ENCODE measurements around the gene MIGA1. TPM values are rescaled to one million over a fixed set of nuclear protein-coding genes. Genes with fewer than 3 reads are reported as not detected.
"Not testable (repeated sequence)": the region's sequence is repeated elsewhere in the genome, so short reads cannot be mapped to it uniquely, and the experiment has no call there.

MIGA1 gene, protein sequence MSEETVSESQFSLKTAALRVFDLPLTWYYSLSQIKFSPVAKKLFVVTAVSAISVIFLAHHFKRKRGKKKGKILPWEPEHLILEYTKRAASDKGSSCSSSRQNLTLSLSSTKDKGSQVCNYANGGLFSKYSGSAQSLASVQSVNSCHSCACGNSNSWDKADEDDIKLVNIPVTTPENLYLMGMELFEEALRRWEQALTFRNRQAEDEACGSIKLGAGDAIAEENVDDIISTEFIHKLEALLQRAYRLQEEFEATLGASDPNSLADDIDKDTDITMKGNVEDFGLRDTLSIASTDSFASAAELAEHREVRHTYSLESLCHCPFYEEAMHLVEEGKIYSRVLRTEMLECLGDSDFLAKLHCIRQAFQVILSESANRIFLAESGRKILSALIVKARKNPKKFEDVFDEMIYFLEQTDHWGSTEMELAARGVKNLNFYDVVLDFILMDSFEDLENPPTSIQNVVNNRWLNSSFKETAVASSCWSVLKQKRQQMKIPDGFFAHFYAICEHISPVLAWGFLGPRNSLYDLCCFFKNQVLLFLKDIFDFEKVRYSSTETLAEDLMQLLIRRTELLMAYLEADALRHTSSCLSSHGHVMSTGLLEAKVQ
- total RNA-seq (2012; rRNA removed), result 15.5 and 19.3 TPM in 2 replicates

DNA sequence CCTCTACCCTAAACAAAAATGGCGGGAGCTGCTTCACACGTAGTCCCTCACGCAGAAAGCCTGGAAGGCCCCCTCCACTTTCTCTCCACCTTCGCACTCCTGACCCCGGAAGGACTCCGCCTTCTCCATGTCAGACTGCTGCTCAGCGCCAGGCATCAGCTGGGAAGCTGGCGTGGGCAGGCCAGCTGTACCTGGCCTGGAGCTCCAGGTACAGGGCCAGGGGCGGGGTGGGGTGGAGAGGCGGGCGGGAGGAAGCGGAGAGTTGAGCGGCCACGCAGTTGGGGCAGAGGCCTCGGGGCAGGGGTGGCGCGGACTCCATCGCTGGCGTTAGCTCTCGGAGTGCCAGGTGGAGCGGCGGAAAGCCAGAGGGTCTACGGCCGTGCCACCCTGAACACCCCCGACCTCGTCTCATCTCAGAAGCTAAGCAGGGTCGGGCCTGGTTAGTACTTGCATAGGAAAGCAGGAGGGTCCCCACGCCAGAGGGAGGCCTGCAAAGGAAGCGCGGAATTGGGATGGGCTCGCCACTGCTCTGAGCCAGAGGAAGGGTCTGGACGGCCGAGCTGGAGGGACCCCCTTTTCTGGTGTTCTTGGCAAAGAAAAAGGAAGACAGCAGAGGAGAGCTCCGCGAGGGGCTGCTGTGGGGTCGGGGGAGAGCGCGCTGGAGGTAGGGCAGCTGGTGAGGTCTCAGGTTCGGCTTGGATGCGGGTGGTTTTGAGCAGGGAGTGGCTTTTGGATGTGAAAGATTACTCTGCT is at the start of gene MIGA1:
Gene MIGA1 (plus strand): TSS at position 121 of the 753 bp plus-strand sequence. CDS start 3,604 bp downstream, outside the sequence.
- H3K9me3 ChIP-seq (replicated peaks; ENCODE audit: low read length), result no peaks in the 10 kb centered on the region

DNA sequence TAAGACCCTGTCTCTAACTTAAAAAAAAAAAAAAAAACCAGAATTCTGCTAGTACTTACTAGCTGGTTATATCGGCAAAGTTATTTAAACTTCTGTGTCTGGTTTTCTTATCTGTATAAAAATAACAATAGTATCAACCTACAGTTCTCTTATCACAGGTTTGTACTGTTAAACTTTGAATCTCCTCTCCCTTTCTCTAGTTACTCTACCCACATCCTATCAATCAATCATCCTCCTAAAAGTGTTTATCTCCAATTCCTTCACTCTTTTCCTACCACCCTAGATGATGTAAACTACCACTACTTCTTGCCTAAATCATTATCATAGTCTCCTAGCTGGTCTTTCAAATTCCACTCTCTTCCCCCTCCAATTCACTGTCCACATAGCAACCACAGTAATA is 47.4 kb upstream of the MIGA1 start:
- no peaks in the 10 kb centered on the region for H3K4me1 ChIP-seq (ENCODE audit: control insufficient read depth, insufficient read depth, low read length)
- no peak overlapping the region for H3K4me3 ChIP-seq (ENCODE audit: low read length)
- peaks cover 41% of the 10 kb centered on the region for H3K36me3 ChIP-seq (ENCODE audit: insufficient read depth, low read length)
- H3K9me3 ChIP-seq (replicated peaks; ENCODE audit: low read length), result no peaks in the 10 kb centered on the region
- H3K4me2 ChIP-seq (ENCODE audit: low read length), result no peak overlapping the region
- no peak overlapping the region for H3K9ac ChIP-seq (ENCODE audit: low read depth, low read length)
- H3K27me3 ChIP-seq (ENCODE audit: control insufficient read depth, insufficient read depth, low read length), result no peaks in the 10 kb centered on the region

More for the DNA sequence above, at the start of gene MIGA1:
- peak within 1 kb of the TSS; percentile 86 for H3K4me3 ChIP-seq (ENCODE audit: low read length)
- peaks cover 18% of the 10 kb centered on the region for H3K4me1 ChIP-seq (ENCODE audit: control insufficient read depth, insufficient read depth, low read length)
- H3K27me3 ChIP-seq (ENCODE audit: control insufficient read depth, insufficient read depth, low read length), result no peaks in the 10 kb centered on the region
- H3K36me3 ChIP-seq (ENCODE audit: insufficient read depth, low read length), result peaks cover 13% of the 10 kb centered on the region
- H3K4me2 ChIP-seq (ENCODE audit: low read length), result peak within 1 kb of the TSS; percentile 89
- H3K9ac ChIP-seq (ENCODE audit: low read depth, low read length), result peak within 1 kb of the TSS; percentile 85

DNA sequence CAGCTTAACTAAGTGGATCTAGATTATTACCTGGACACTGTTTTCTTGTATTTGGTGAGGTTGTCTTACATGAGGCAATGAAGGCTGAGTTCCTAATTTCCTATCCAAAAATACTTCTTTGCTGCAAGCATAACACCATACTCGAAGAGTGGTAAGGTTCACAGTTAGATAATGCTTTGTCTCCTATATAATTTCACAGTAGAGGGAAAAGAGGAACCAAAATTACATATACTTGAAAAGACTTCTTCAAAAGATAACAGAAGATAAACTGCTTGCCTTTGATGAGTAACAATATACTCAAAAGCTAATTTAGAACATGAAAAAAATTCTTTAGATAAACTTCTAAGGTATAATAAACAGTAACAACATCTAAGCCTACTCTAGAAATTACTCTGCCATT is 40.2 kb upstream of the MIGA1 start:
- Histone ChIP-seq H3K4me2 (ENCODE audit: low read length) (no peak overlapping the region), H3K36me3 (ENCODE audit: insufficient read depth, low read length) (peaks cover 30% of the 10 kb centered on the region), H3K27me3 (ENCODE audit: control insufficient read depth, insufficient read depth, low read length) (no peaks in the 10 kb centered on the region), H3K9ac (ENCODE audit: low read depth, low read length) (no peak overlapping the region), H3K9me3 (replicated peaks; ENCODE audit: low read length) (no peaks in the 10 kb centered on the region), H3K4me3 (ENCODE audit: low read length) (no peak overlapping the region), H3K4me1 (ENCODE audit: control insufficient read depth, insufficient read depth, low read length) (no peaks in the 10 kb centered on the region)

DNA sequence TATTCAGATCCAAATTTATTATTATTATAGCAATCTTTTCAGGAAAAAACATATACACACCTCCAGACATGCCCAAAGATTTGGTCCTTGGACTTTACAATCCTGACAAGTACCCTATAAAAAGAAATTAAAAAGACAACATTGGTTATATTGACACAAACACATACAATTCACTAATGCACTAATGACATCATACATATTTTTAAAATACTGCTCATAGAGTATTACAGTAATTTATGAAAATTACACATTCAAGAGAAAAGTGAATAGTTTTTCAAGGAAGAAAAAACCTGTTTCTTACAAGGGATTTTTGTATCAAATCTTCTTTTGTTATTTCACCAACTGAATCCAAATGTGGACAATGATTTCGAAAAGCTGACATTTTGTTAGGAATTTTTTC is 38.1 kb upstream of the MIGA1 start:
- Histone ChIP-seq H3K9ac (ENCODE audit: low read depth, low read length) (no peak overlapping the region), H3K36me3 (ENCODE audit: insufficient read depth, low read length) (peaks cover 17% of the 10 kb centered on the region), H3K4me1 (ENCODE audit: control insufficient read depth, insufficient read depth, low read length) (no peaks in the 10 kb centered on the region), H3K4me2 (ENCODE audit: low read length) (no peak overlapping the region), H3K27me3 (ENCODE audit: control insufficient read depth, insufficient read depth, low read length) (no peaks in the 10 kb centered on the region), H3K4me3 (ENCODE audit: low read length) (no peak overlapping the region), H3K9me3 (replicated peaks; ENCODE audit: low read length) (no peaks in the 10 kb centered on the region)

DNA sequence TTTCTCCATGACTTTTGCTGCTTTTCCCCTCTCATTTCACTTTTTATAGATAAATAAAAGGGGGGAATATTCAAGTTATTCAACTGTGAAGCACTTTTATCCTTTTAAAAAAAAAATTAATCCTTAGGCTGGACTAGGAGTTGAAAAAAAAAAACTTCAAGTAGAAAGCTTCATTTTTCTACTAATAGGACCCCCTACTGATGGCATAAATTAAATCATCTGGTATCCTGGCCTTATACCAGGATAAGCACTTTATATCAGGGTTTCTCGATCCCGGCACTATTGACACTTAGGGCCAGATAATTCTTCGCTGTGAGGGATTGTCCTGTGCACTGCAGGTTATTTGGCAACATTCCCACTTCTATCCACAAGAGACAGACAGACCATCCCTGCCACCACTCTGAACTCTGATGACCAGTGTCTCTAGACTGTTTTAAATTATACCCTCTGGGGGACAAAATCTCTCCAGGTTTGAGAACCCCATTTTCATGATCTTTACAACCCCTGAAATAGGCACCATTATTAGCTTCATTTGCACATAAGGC is 37.4 kb upstream of the MIGA1 start:
- no peaks in the 10 kb centered on the region for H3K9me3 ChIP-seq (replicated peaks; ENCODE audit: low read length)
- H3K4me1 ChIP-seq (ENCODE audit: control insufficient read depth, insufficient read depth, low read length), result no peaks in the 10 kb centered on the region
- H3K36me3 ChIP-seq (ENCODE audit: insufficient read depth, low read length), result peaks cover 17% of the 10 kb centered on the region
- H3K9ac ChIP-seq (ENCODE audit: low read depth, low read length), result no peak overlapping the region
- no peak overlapping the region for H3K4me3 ChIP-seq (ENCODE audit: low read length)
- H3K4me2 ChIP-seq (ENCODE audit: low read length), result no peak overlapping the region
- no peaks in the 10 kb centered on the region for H3K27me3 ChIP-seq (ENCODE audit: control insufficient read depth, insufficient read depth, low read length)

DNA sequence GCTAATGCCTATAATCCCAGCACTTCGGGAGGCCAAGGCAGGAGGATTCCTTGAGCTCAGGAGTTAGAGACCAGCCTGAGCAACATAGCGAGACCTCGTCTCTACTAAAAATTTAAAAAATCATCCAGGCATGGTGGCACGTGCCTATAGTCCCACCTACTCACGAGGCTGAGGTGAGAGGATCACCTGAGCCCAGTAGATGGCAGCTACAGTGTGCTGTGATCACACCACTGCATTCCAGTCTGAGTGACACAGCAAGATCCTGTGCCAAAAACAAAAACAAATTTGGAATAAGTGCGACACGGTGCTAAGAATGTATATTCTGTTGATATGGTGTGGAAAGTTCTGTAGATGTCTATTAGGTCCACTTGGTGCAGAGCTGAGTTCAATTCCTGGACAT is 34.9 kb upstream of the MIGA1 start:
- Histone ChIP-seq H3K4me2 (ENCODE audit: low read length) (no peak overlapping the region), H3K4me3 (ENCODE audit: low read length) (no peak overlapping the region), H3K9ac (ENCODE audit: low read depth, low read length) (no peak overlapping the region), H3K4me1 (ENCODE audit: control insufficient read depth, insufficient read depth, low read length) (no peaks in the 10 kb centered on the region), H3K27me3 (ENCODE audit: control insufficient read depth, insufficient read depth, low read length) (no peaks in the 10 kb centered on the region), H3K36me3 (ENCODE audit: insufficient read depth, low read length) (peaks cover 6% of the 10 kb centered on the region), H3K9me3 (replicated peaks; ENCODE audit: low read length) (no peaks in the 10 kb centered on the region)

DNA sequence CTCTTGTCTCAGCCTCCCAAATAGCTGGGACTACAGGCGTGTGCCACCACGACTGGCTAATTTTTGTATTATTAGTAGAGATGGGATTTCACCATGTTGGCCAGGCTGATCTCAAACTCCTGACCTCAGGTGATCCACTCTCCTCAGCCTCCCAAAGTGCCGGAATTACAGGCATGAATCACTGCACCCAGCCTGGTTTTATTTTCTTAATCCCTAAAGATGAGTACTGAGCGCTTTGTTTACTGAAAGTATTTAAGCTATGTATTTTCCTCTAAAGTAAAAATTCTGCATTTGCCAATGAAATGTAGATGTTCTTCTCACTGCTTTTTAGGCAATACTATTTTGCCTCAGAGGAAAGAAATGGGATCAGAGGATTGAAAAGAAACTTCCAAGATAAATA is 30.0 kb upstream of the MIGA1 start:
- not testable (repeated sequence) for H3K9me3 ChIP-seq (replicated peaks; ENCODE audit: low read length); H3K27me3 ChIP-seq (ENCODE audit: control insufficient read depth, insufficient read depth, low read length); H3K36me3 ChIP-seq (ENCODE audit: insufficient read depth, low read length); H3K4me3 ChIP-seq (ENCODE audit: low read length); H3K4me1 ChIP-seq (ENCODE audit: control insufficient read depth, insufficient read depth, low read length); H3K9ac ChIP-seq (ENCODE audit: low read depth, low read length); H3K4me2 ChIP-seq (ENCODE audit: low read length)

DNA sequence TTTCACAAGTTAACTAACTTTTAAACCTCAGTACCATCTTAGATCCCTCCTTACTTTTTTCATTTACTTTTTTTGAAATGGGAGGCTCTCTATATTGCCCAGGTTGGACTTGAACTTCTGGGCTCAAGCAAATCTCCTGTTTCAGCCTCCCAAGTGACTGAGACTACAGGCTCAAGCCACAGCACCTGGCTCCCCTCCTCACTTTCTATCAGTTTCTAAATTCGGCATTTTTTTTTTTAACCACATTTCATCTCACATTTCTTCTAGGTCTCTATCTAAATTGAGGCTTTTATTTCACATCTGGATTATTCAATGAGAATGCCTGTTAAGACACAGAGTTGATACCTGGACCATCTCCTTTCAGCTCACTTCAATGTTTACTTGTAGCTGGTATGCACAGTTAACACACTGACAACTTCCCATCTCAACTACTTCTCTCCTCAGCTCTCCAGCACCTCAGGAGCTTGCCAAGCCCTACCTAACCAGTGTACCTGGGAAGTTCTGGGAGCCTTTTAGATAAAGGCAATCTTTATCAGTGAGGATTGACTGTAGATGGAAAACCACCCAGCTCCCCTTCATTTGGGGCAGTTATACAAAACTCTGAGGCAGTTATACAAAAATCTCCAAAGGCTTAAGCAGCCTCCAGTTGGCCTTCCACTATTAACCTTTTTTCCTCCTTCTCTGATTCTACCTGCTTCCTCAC is 23.2 kb upstream of the MIGA1 start:
- Histone ChIP-seq H3K4me2 (ENCODE audit: low read length) (no peak overlapping the region), H3K27me3 (ENCODE audit: control insufficient read depth, insufficient read depth, low read length) (no peaks in the 10 kb centered on the region), H3K4me1 (ENCODE audit: control insufficient read depth, insufficient read depth, low read length) (peaks cover 12% of the 10 kb centered on the region), H3K4me3 (ENCODE audit: low read length) (no peak overlapping the region), H3K36me3 (ENCODE audit: insufficient read depth, low read length) (no peaks in the 10 kb centered on the region), H3K9me3 (replicated peaks; ENCODE audit: low read length) (no peaks in the 10 kb centered on the region), H3K9ac (ENCODE audit: low read depth, low read length) (no peak overlapping the region)

DNA sequence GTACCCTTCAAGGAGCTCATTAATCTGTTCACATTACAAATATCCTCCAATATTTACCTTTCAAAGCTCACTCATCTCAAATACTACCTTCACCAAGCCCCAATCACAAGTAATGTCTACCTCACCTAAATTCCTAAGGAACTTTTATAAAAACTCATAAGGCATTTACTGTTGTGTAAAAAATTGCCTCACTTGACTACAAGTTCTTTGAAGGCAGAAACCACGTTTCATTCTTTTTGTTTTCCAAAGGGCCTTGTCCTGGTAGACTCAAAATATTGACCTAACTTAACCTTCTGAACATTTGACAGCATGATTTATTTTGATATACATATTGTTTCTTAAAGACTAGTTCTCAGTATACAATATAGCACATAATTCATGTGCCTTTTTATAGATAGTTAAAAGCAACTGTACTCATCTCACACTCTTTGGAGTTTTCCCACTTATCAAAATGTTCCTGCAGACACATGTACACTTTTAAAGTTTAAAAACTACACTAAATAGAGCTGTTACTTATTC is 22.3 kb upstream of the MIGA1 start:
- Histone ChIP-seq H3K9me3 (replicated peaks; ENCODE audit: low read length) (no peaks in the 10 kb centered on the region), H3K4me2 (ENCODE audit: low read length) (peak overlapping the region; percentile 89), H3K9ac (ENCODE audit: low read depth, low read length) (peak overlapping the region; percentile 93), H3K36me3 (ENCODE audit: insufficient read depth, low read length) (no peaks in the 10 kb centered on the region), H3K4me1 (ENCODE audit: control insufficient read depth, insufficient read depth, low read length) (peaks cover 17% of the 10 kb centered on the region), H3K4me3 (ENCODE audit: low read length) (peak overlapping the region; percentile 98), H3K27me3 (ENCODE audit: control insufficient read depth, insufficient read depth, low read length) (no peaks in the 10 kb centered on the region)

DNA sequence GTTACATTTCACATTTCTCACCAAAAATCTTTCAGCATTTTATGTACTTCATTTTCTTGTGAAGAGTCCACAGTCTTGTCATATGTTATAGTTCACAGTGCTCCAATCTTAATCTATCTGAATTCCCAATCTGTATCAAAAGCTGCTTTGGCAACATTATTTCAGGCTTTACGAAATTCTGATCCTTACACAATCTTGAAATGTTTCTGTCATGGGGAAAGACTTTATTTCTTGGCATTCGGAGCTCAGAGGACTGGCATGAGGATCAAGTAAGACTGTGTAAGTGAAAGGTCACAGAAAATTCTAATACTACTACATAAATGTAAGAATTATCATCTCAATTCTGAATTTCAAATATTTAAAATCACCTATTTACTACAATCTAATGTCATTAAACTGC is 21.8 kb upstream of the MIGA1 start:
- peak overlapping the region; percentile 93 for H3K9ac ChIP-seq (ENCODE audit: low read depth, low read length)
- no peaks in the 10 kb centered on the region for H3K9me3 ChIP-seq (replicated peaks; ENCODE audit: low read length)
- H3K4me2 ChIP-seq (ENCODE audit: low read length), result peak overlapping the region; percentile 89
- peak overlapping the region; percentile 98 for H3K4me3 ChIP-seq (ENCODE audit: low read length)
- H3K27me3 ChIP-seq (ENCODE audit: control insufficient read depth, insufficient read depth, low read length), result no peaks in the 10 kb centered on the region
- H3K36me3 ChIP-seq (ENCODE audit: insufficient read depth, low read length), result no peaks in the 10 kb centered on the region
- peaks cover 21% of the 10 kb centered on the region for H3K4me1 ChIP-seq (ENCODE audit: control insufficient read depth, insufficient read depth, low read length)
